K562 (cell line): ENCODE data around the gene SLC1A4. TPM values are rescaled to one million over a fixed set of nuclear protein-coding genes. Genes with fewer than 3 reads are reported as not detected.

Experiments
- CCAR2 ChIP-seq: fragments of 200-400 bp; formaldehyde crosslinking; IDR thresholded peaks from 2 replicates; pipeline ENCODE4 v1.6.1; 2017; ENCODE audit warnings: mild to moderate bottlenecking, low read depth, low read length
- CLOCK ChIP-seq: fragments of 250-450 bp; sonication (Bioruptor Pico); IDR thresholded peaks from 2 replicates; pipeline ENCODE4 v1.4.0; 2020; ENCODE audit warnings: mild to moderate bottlenecking, moderate library complexity, borderline replicate concordance
- CTBP1 ChIP-seq: fragments of 450-650 bp; IDR thresholded peaks from 2 replicates; pipeline ENCODE4 v1.6.1; 2016; ENCODE audit warnings: borderline replicate concordance
- ESRRA ChIP-seq: fragments of 450-650 bp; IDR thresholded peaks from 2 replicates; pipeline ENCODE4 v1.6.1; 2014; ENCODE audit warnings: low read depth, mild to moderate bottlenecking, moderate library complexity, borderline replicate concordance
- ETS2 ChIP-seq: IDR thresholded peaks from 2 replicates; pipeline ENCODE4 v1.6.1; 2016; ENCODE audit warnings: borderline replicate concordance, missing genetic modification characterization, mild to moderate bottlenecking, moderate library complexity, missing compliant biosample characterization; ENCODE audit not compliant: poor library complexity, severe bottlenecking
- ETV1 ChIP-seq: fragments of 450-650 bp; conservative IDR thresholded peaks from 2 replicates; pipeline ENCODE4 v1.6.1; 2016; ENCODE audit warnings: missing genetic modification characterization, control low read depth, low read depth, missing compliant biosample characterization
- FOXJ2 ChIP-seq: fragments of 200-800 bp; sonication (Bioruptor generic); IDR thresholded peaks from 2 replicates; pipeline ENCODE4 v1.6.1; 2016; ENCODE audit warnings: missing genetic modification characterization, missing compliant biosample characterization
- FUS ChIP-seq: fragments of 200-400 bp; formaldehyde crosslinking; optimal IDR thresholded peaks from 2 replicates; pipeline ENCODE3; 2017; ENCODE audit warnings: low read depth, low read length
- GTF2A2 ChIP-seq: IDR thresholded peaks from 2 replicates; pipeline ENCODE4 v1.6.1; 2016; ENCODE audit warnings: mild to moderate bottlenecking, missing genetic modification characterization, missing compliant biosample characterization
- HDAC8 ChIP-seq: fragments of 450-650 bp; IDR thresholded peaks from 2 replicates; pipeline ENCODE4 v1.6.1; 2016; ENCODE audit warnings: mild to moderate bottlenecking, missing genetic modification characterization, moderate library complexity, missing compliant biosample characterization
- KAT2B ChIP-seq: IDR thresholded peaks from one replicate; pipeline ENCODE4 v1.6.1; 2012; ENCODE audit warnings: low read depth, mild to moderate bottlenecking, control low read depth, inconsistent platforms, low read length, moderate library complexity
- NKRF ChIP-seq: fragments of 450-650 bp; IDR thresholded peaks from 2 replicates; pipeline ENCODE4 v1.6.1; 2016; ENCODE audit warnings: borderline replicate concordance
- POLR2AphosphoS5 ChIP-seq: IDR thresholded peaks from 2 replicates; pipeline ENCODE4 v1.6.1; 2011; ENCODE audit warnings: mild to moderate bottlenecking, low read depth, low read length, moderate library complexity; ENCODE audit not compliant: control insufficient read depth, insufficient read depth
- POLR3A ChIP-seq: IDR thresholded peaks from 2 replicates; pipeline ENCODE4 v1.6.1; 2011; ENCODE audit warnings: borderline replicate concordance, mild to moderate bottlenecking, moderate library complexity; ENCODE audit not compliant: insufficient read length, insufficient read depth; ENCODE audit errors: extremely low read depth
- PRMT5 ChIP-seq: sonication (generic); formaldehyde crosslinking; IDR thresholded peaks from 2 replicates; pipeline ENCODE4 v1.5.0; 2020; ENCODE audit warnings: missing genetic modification reagents
- RFX1 ChIP-seq: fragments of 450-650 bp; IDR thresholded peaks from 2 replicates; pipeline ENCODE4 v1.6.1; 2016; ENCODE audit warnings: mild to moderate bottlenecking, moderate library complexity
- SP1 ChIP-seq: sonication (generic); formaldehyde crosslinking; IDR thresholded peaks from 2 replicates; pipeline ENCODE4 v1.8.1; 2022; ENCODE audit warnings: mild to moderate bottlenecking, missing genetic modification reagents
- TBP ChIP-seq: optimal IDR thresholded peaks from 2 replicates; pipeline ENCODE3; 2011; ENCODE audit warnings: low read depth, low read length, improper control_type of control experiment
- ZBTB17 ChIP-seq: fragments of 450-650 bp; formaldehyde crosslinking; IDR thresholded peaks from 2 replicates; pipeline ENCODE4 v1.4.0; 2020; ENCODE audit warnings: mild to moderate bottlenecking
- ZBTB2 ChIP-seq: fragments of 450-650 bp; IDR thresholded peaks from 2 replicates; pipeline ENCODE4 v1.6.1; 2016; ENCODE audit warnings: antibody characterized with exemption
- ZNF431 ChIP-seq: sonication (generic); formaldehyde crosslinking; IDR thresholded peaks from 2 replicates; pipeline ENCODE4 v1.8.0; 2022; ENCODE audit warnings: mild to moderate bottlenecking, missing genetic modification reagents
- ZNF707 ChIP-seq: fragments of 250-450 bp; sonication (Bioruptor Pico); conservative IDR thresholded peaks from 2 replicates; pipeline ENCODE4 v1.8.0; 2022; ENCODE audit warnings: inconsistent platforms, mild to moderate bottlenecking, moderate library complexity
- ZNF830 ChIP-seq: fragments of 250-450 bp; sonication (Bioruptor Pico); IDR thresholded peaks from 2 replicates; pipeline ENCODE4 v1.5.0; 2021; ENCODE audit warnings: mild to moderate bottlenecking
- polyA plus RNA-seq, 8 experiments: library from polyadenylated mRNA; depleted of rRNA in 4 of 8; stranded (reverse) in 5 of 8; unstranded in 3 of 8; fragments of >200 nt; fragmentation: Nextera tagmentation in 2 of 8; fragmentation: Illumina TruSeq in 1 of 8; extraction: Ambion mirVana in 2 of 8; extraction: Trizol in 1 of 8; gene quantifications; 2 replicates each; pipeline versions ENCODE4 v1.2.1 to v1.2.3, GENCODE V29; 2011 to 2014; ENCODE audit warnings: inconsistent platforms in 1 of 8, missing spikeins in 1 of 8
- total RNA-seq, 7 experiments: library from RNA; depleted of rRNA in 6 of 7; stranded (reverse); fragments of >200 nt in 6 of 7; fragmentation: Illumina TruSeq in 2 of 7; extraction: Trizol in 2 of 7; gene quantifications; 2 replicates each; pipeline versions ENCODE4 v1.2.1 to v1.2.3, GENCODE V29; 2011 to 2021; ENCODE audit warnings: low replicate concordance in 1 of 7

SLC1A4 gene
- total and polyA plus RNA-seq, 9 of the 15 experiments (the other 6 are each of a cell fraction or from before 2014, with no cell fraction given), result 4.4 to 24.0 (median 10.9) TPM

GRCh38 chr2:65062843-65063825 is 73.9 kb downstream of the SLC1A4 start (continued):
- TF ChIP-seq ETV1, result no peak
- no peak for TF ChIP-seq ZBTB2
- no peak for TF ChIP-seq ZBTB17 (CRISPR knock-in tag)
- TF ChIP-seq CLOCK (CRISPR knock-in tag), result no peak
- no peak for TF ChIP-seq ETS2 (tag)
- TF ChIP-seq KAT2B, result no peak
- no peak for TF ChIP-seq SP1 (CRISPR knock-in tag)
- TF ChIP-seq FOXJ2 (tag), result no peak
- TF ChIP-seq POLR3A, result no peak
- no peak for TF ChIP-seq ZNF431
- peak; percentile 41; the same call in 1 of the 2 replicates for TF ChIP-seq CTBP1
- TF ChIP-seq HDAC8, result no peak
- no peak for TF ChIP-seq RFX1
- no peak for TF ChIP-seq POLR2AphosphoS5
- TF ChIP-seq ESRRA, result no peak
- TF ChIP-seq TBP, result no peak
- TF ChIP-seq ZNF830 (CRISPR knock-in tag), result no peak
- no peak for TF ChIP-seq ZNF707 (CRISPR knock-in tag)
- no peak for TF ChIP-seq FUS
- TF ChIP-seq NKRF, result no peak
- no peak for TF ChIP-seq GTF2A2 (tag)
- no peak for TF ChIP-seq CCAR2
- TF ChIP-seq PRMT5 (CRISPR knock-in tag), result no peak
